OCI-LY3 (cell line): Measurements from ENCODE around the gene STK32C.
"Not testable (repeated sequence)": the region's sequence is repeated elsewhere in the genome, so short reads cannot be mapped to it uniquely, and the experiment has no call there.

Source experiments
- H2AFZ ChIP-seq: fragments of 200-600, 300-600 bp; shearing (Covaris generic); 2 replicates; pipeline ENCODE4 v1.6.0; 2014; ENCODE audit warnings: antibody characterized with exemption, low read depth, low read length
- H3K27ac ChIP-seq: fragments of 200-600, 300-600 bp; sonication (generic); 2 replicates; pipeline ENCODE4 v1.5.1; 2014; ENCODE audit warnings: mild to moderate bottlenecking, low read length, moderate library complexity, mixed read lengths
- H3K27me3 ChIP-seq: fragments of 200-600, 300-600 bp; sonication (generic); 2 replicates; pipeline ENCODE4 v1.6.1; 2014; ENCODE audit warnings: low read depth, low read length, mixed read lengths
- H3K36me3 ChIP-seq: fragments of 200-600, 300-600 bp; sonication (generic); replicated peaks from 2 replicates; pipeline ENCODE3; 2014; ENCODE audit warnings: low read depth, low read length, mixed read lengths
- H3K4me1 ChIP-seq: fragments of 300-600, 200-600 bp; sonication (generic); 2 replicates; pipeline ENCODE4 v1.6.1; 2014; ENCODE audit warnings: low read length, mixed read lengths
- H3K4me2 ChIP-seq: fragments of 200-600, 300-600 bp; sonication (generic); 2 replicates; pipeline ENCODE4 v1.6.1; 2014; ENCODE audit warnings: low read length, mixed read lengths
- H3K4me3 ChIP-seq: fragments of 300-600, 200-600 bp; sonication (generic); 2 replicates; pipeline ENCODE4 v1.5.1; 2014; ENCODE audit warnings: antibody characterized with exemption, mild to moderate bottlenecking, low read length, moderate library complexity
- H3K79me2 ChIP-seq: fragments of 300-600, 200-600 bp; shearing (Covaris generic); 2 replicates; pipeline ENCODE4 v1.6.1; 2014; ENCODE audit warnings: mild to moderate bottlenecking, low read length, mixed read lengths
- H3K9ac ChIP-seq: fragments of 300-600, 200-600 bp; shearing (Covaris generic); 2 replicates; pipeline ENCODE4 v1.6.0; 2014; ENCODE audit warnings: mild to moderate bottlenecking, low read length, moderate library complexity
- H3K9me3 ChIP-seq: fragments of 200-600, 300-600 bp; shearing (Covaris generic); 2 replicates; pipeline ENCODE4 v1.6.1; 2014; ENCODE audit warnings: low read length, mixed read lengths; ENCODE audit not compliant: insufficient read depth
- H4K20me1 ChIP-seq: fragments of 200-600, 300-600 bp; sonication (generic); 2 replicates; pipeline ENCODE4 v1.6.1; 2016; ENCODE audit warnings: low read length, mixed read lengths; ENCODE audit not compliant: insufficient read depth
- CTCF ChIP-seq: fragments of 200-600, 300-600 bp; sonication (generic); IDR thresholded peaks from 2 replicates; pipeline ENCODE4 v1.5.1; 2014; ENCODE audit warnings: antibody characterized with exemption, low read length, low read depth
- EZH2phosphoT487 ChIP-seq: fragments of 200-600 bp; shearing (Covaris generic); IDR thresholded peaks from 2 replicates; pipeline ENCODE4 v1.6.1; 2018; ENCODE audit warnings: antibody characterized with exemption, mixed run types, low read depth

Gene STK32C

GRCh38 chr10:132270721-132271457 is 36.9 kb downstream of the STK32C start:
- H3K9ac ChIP-seq: no peak overlapping the region
- no peaks in the 10 kb centered on the region for H3K27me3 ChIP-seq
- H2AFZ ChIP-seq: no peak overlapping the region
- H4K20me1 ChIP-seq: no peaks in the 10 kb centered on the region
- no peaks in the 10 kb centered on the region for H3K79me2 ChIP-seq
- H3K36me3 ChIP-seq: no peaks in the 10 kb centered on the region
- no peaks in the 10 kb centered on the region for H3K4me1 ChIP-seq
- TF ChIP-seq CTCF (no peak), EZH2phosphoT487 (no peak)
- no peaks in the 10 kb centered on the region for H3K9me3 ChIP-seq
- no peak overlapping the region for H3K27ac ChIP-seq
- no peak overlapping the region for H3K4me2 ChIP-seq
- no peak overlapping the region for H3K4me3 ChIP-seq

- Histone ChIP-seq H4K20me1 (no peaks in the 10 kb centered on the region), H3K9ac (no peak overlapping the region), H3K27ac (no peak overlapping the region), H3K27me3 (no peaks in the 10 kb centered on the region), H2AFZ (no peak overlapping the region), H3K4me1 (no peaks in the 10 kb centered on the region), H3K4me2 (no peak overlapping the region), H3K9me3 (no peaks in the 10 kb centered on the region), H3K36me3 (no peaks in the 10 kb centered on the region), H3K79me2 (no peaks in the 10 kb centered on the region), H3K4me3 (no peak overlapping the region)
- no peak for TF ChIP-seq EZH2phosphoT487
- TF ChIP-seq CTCF: no peak
Measured at GRCh38 chr10:132270256-132270655, 37.5 kb downstream of the STK32C start.

- no peak overlapping the region for H3K27ac ChIP-seq
- H3K4me3 ChIP-seq: no peak overlapping the region
- H3K4me1 ChIP-seq: no peaks in the 10 kb centered on the region
- H3K79me2 ChIP-seq: no peaks in the 10 kb centered on the region
- no peak overlapping the region for H3K4me2 ChIP-seq
- H3K9me3 ChIP-seq: no peaks in the 10 kb centered on the region
- no peak overlapping the region for H3K9ac ChIP-seq
- no peak for TF ChIP-seq CTCF
- no peak overlapping the region for H2AFZ ChIP-seq
- H3K27me3 ChIP-seq: no peaks in the 10 kb centered on the region
- no peaks in the 10 kb centered on the region for H3K36me3 ChIP-seq
- no peaks in the 10 kb centered on the region for H4K20me1 ChIP-seq
Measured at GRCh38 chr10:132269266-132270230, 38.2 kb downstream of the STK32C start.

- not testable (repeated sequence) for H3K36me3 ChIP-seq, H3K4me3 ChIP-seq, H3K4me2 ChIP-seq, H3K79me2 ChIP-seq, H3K9me3 ChIP-seq, H3K4me1 ChIP-seq, H3K27ac ChIP-seq, H2AFZ ChIP-seq, H3K27me3 ChIP-seq, H4K20me1 ChIP-seq, H3K9ac ChIP-seq
Measured at GRCh38 chr10:132267916-132268315, 39.8 kb downstream of the STK32C start.
